CD4-positive, CD25-positive, alpha-beta regulatory T cell (primary cell): ENCODE results near the gene SYT1. TPM values are rescaled to one million over a fixed set of nuclear protein-coding genes. Genes with fewer than 3 reads are reported as not detected.

Source experiments
- ATAC-seq, 2 donors: fragments of 150-1000 bp; cut with Tn5 transposase; one replicate each; pipeline ENCODE4 v1.10.0; 2021; ENCODE audit warnings: low read depth in 2 of 2, moderate number of reproducible peaks in 2 of 2, moderate library complexity in 1 of 2
- DNase-seq, 3 donors: peaks; one replicate each; pipeline versions ENCODE4 v3.0.0 to v3.0.0-alpha.2; 2012 to 2022; ENCODE audit warnings: mixed read lengths in 1 of 3
- H3K27ac ChIP-seq: one replicate; pipeline ENCODE4 v1.7.0; 2013; ENCODE audit warnings: mild to moderate bottlenecking, low read length; ENCODE audit not compliant: insufficient read depth, poor library complexity, severe bottlenecking
- H3K27me3 ChIP-seq: one replicate; pipeline ENCODE4 v1.7.0; 2013; ENCODE audit warnings: low read length; ENCODE audit not compliant: control insufficient read depth, insufficient read depth
- H3K36me3 ChIP-seq: one replicate; pipeline ENCODE4 v1.7.0; 2013; ENCODE audit warnings: mild to moderate bottlenecking, low read length, moderate library complexity; ENCODE audit not compliant: control insufficient read depth, insufficient read depth
- H3K4me1 ChIP-seq: 2 replicates; pipeline ENCODE4 v1.7.0; 2013; ENCODE audit warnings: mild to moderate bottlenecking, low read length; ENCODE audit not compliant: insufficient read depth, control insufficient read depth, poor library complexity, severe bottlenecking
- H3K4me3 ChIP-seq: one replicate; pipeline ENCODE4 v1.7.0; 2013; ENCODE audit warnings: low read depth, mild to moderate bottlenecking, low read length, moderate library complexity
- H3K9me3 ChIP-seq, 2 experiments: 1 replicate in 1 of 2; 2 replicates in 1 of 2; pipeline ENCODE4 v1.7.0; 2013; ENCODE audit warnings: low read length in 2 of 2, mild to moderate bottlenecking in 1 of 2, moderate library complexity in 1 of 2; ENCODE audit not compliant: control insufficient read depth in 2 of 2
- H3K27ac Mint-ChIP-seq, 3 donors: one replicate each; pipeline ENCODE4 v1.8.0; 2020 to 2022; ENCODE audit warnings: mild to moderate bottlenecking in 3 of 3, mixed read lengths in 3 of 3, moderate library complexity in 2 of 3
- H3K27me3 Mint-ChIP-seq: one replicate; pipeline ENCODE4 v1.8.0; 2022; ENCODE audit warnings: mild to moderate bottlenecking, mixed read lengths
- H3K36me3 Mint-ChIP-seq: one replicate; pipeline ENCODE4 v1.8.0; 2020; ENCODE audit warnings: mixed read lengths
- H3K4me1 Mint-ChIP-seq, 4 donors: one replicate each; pipeline ENCODE4 v1.8.0; 2020 to 2022; ENCODE audit warnings: mixed read lengths in 4 of 4, mild to moderate bottlenecking in 1 of 4
- H3K4me3 Mint-ChIP-seq, 4 donors: one replicate each; pipeline ENCODE4 v1.8.0; 2020 to 2022; ENCODE audit warnings: mild to moderate bottlenecking in 4 of 4, mixed read lengths in 4 of 4, moderate library complexity in 3 of 4
- H3K9me3 Mint-ChIP-seq, 7 donors: one replicate each; pipeline ENCODE4 v1.8.0; 2020 to 2022; ENCODE audit warnings: mixed read lengths in 7 of 7, mild to moderate bottlenecking in 3 of 7, moderate library complexity in 2 of 7
- polyA plus RNA-seq, 4 donors: library from polyadenylated mRNA; unstranded; fragments of 300-500 nt; fragmentation: Illumina TruSeq; gene quantifications; one replicate each; pipeline ENCODE4 v1.2.3, GENCODE V29; 2021
- total RNA-seq: library from RNA; stranded (reverse); gene quantifications from one replicate; pipeline ENCODE4 v1.2.3, GENCODE V29; 2022

Gene SYT1
- total and polyA plus RNA-seq, 5 donors from 2014 or later = not detected

DNA sequence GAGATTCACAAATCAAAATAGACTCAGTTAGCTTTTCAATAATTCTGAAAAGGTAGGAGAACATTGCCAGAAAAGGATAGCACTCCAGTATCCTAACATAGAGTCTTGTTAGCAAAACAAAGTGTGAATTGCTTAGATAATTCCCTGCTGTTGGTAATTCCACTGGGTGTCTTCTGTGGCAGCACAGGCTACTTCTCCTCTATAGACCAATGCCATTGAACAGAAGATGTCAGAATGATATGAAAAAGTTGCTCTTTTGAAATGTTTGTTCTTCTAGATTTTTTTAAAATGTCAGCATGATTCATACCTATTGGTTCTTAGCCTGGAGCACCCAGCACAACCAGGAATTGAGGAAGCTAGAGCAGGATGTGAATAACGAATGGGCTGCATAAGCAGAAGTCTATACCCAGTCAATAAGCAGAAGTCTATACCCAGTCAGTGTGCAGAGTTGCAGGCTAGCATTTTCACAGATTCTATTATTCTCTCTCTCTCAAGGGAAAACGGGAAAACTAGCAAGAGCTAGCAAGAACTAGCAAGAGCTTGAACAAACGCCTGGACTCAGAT is 112.8 kb downstream of the SYT1 start:
- H3K4me1 Mint-ChIP-seq = no peaks in the 10 kb centered on the region
- H3K36me3 ChIP-seq = no peaks in the 10 kb centered on the region
- H3K36me3 Mint-ChIP-seq = no peaks in the 10 kb centered on the region

DNA sequence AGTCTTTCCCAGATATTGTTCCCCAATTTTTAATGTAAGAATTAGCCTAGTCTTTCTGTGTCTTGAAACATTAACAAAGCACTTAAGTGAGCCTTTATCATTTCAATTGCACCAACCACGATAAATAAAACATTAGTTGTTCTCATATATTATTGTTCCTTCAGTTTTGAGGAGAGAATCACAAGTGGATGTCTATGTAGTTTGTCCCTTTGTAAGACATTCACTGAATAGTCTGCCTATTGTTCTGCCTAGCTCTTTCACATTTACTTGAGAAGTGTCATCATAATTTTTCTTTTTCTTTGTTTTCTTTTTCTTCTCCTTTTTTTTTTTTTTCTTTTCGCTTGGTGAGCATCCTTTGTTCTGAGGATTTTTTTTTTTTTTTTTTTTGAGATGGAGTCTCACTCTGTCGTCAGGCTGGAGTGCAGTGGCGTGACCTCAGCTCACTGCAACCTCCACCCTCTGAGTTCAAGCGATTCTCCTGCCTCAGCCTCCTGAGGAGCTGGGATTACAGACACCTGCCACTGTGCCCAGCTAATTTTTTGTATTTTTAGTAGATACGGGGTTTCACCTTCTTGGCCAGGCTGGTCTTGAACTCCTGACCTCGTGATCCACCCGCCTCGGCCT is 129.7 kb downstream of the SYT1 start:
- Histone ChIP-seq H3K27ac (no peak overlapping the region), H3K27me3 (no peaks in the 10 kb centered on the region), H3K36me3 (no peaks in the 10 kb centered on the region), H3K4me3 (no peak overlapping the region), H3K9me3 (no peaks in the 10 kb centered on the region), H3K4me1 (no peaks in the 10 kb centered on the region)
- no peaks in the 10 kb centered on the region for H3K27me3 Mint-ChIP-seq
- ATAC-seq = no peak
- no peaks in the 10 kb centered on the region for H3K36me3 Mint-ChIP-seq
- no peak for DNase-seq
- H3K27ac Mint-ChIP-seq = no peak overlapping the region
- peaks cover 0 to 7% (median 3%) of the 10 kb centered on the region in 7 donors for H3K9me3 Mint-ChIP-seq
- H3K4me3 Mint-ChIP-seq = no peak overlapping the region
- H3K4me1 Mint-ChIP-seq = no peaks in the 10 kb centered on the region

More for the DNA sequence above, 112.8 kb downstream of the SYT1 start:
- no peak overlapping the region for H3K27ac Mint-ChIP-seq
- no peak for DNase-seq
- peaks cover 4% of the 10 kb centered on the region for H3K27me3 Mint-ChIP-seq
- H3K9me3 Mint-ChIP-seq = peaks cover 0 to 11% (median 2%) of the 10 kb centered on the region in 7 donors
- peaks cover 4 to 8% of the 10 kb centered on the region in 2 experiments for H3K9me3 ChIP-seq
- no peak for ATAC-seq
- H3K4me1 ChIP-seq = no peaks in the 10 kb centered on the region
- H3K4me3 Mint-ChIP-seq = no peak overlapping the region
- no peak overlapping the region for H3K4me3 ChIP-seq
- H3K27me3 ChIP-seq = no peaks in the 10 kb centered on the region
- no peak overlapping the region for H3K27ac ChIP-seq

DNA sequence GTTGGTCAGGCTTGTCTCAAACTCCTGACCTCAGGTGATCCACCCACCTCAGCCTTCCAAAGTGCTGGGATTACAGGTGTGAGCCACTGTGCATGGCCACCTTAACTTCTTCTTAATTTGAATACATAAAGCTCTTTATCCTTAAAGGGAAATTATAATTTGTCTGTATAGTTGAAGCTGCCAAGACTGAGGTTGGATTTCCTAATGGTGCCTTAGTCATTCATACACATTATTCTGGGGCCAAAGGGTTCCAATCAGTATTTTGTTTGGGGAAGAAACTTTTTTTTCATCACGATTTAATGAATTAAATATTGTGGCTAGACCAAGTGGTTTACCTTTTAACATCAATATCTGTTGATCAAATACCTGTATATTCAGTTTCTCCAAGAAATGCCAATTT is 135.9 kb downstream of the SYT1 start:
- DNase-seq = no peak
- Mint-ChIP-seq H3K4me3 (no peak overlapping the region), H3K27ac (no peak overlapping the region), H3K4me1 (no peaks in the 10 kb centered on the region), H3K27me3 (no peaks in the 10 kb centered on the region), H3K36me3 (no peaks in the 10 kb centered on the region), H3K9me3 (peaks cover 0 to 6% (median 1%) of the 10 kb centered on the region in 7 donors)
- ATAC-seq = no peak
- no peak overlapping the region for H3K27ac ChIP-seq
- no peaks in the 10 kb centered on the region for H3K27me3 ChIP-seq
- no peak overlapping the region for H3K4me3 ChIP-seq
- H3K9me3 ChIP-seq = no peaks in the 10 kb centered on the region
- no peaks in the 10 kb centered on the region for H3K4me1 ChIP-seq
- H3K36me3 ChIP-seq = no peaks in the 10 kb centered on the region

DNA sequence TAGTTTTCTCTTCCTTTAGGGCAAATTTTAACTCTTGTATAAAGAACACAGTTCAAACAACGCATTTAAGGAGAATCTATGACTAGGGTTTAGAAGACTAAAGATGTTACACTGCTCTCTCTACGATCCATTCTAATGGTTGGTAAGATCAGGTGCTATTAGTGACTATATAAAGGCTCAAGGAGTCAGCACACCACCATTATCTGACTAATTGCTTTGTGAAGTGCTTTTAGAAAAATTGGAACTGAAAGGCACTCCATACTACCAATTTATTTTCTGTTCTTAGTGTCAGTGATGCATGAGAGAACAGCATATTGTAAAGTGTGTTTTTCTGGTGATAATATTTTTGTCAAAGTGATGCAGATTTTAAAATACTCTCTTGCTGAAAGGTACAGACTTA is 136.8 kb downstream of the SYT1 start:
- H3K9me3 ChIP-seq = no peaks in the 10 kb centered on the region
- no peak overlapping the region for H3K4me3 ChIP-seq
- no peaks in the 10 kb centered on the region for H3K27me3 ChIP-seq
- no peaks in the 10 kb centered on the region for H3K36me3 ChIP-seq
- Mint-ChIP-seq H3K36me3 (no peaks in the 10 kb centered on the region), H3K27me3 (no peaks in the 10 kb centered on the region), H3K27ac (no peak overlapping the region), H3K9me3 (peaks cover 0 to 7% (median 2%) of the 10 kb centered on the region in 7 donors), H3K4me3 (no peak overlapping the region), H3K4me1 (no peaks in the 10 kb centered on the region)
- ATAC-seq = no peak
- no peaks in the 10 kb centered on the region for H3K4me1 ChIP-seq
- no peak for DNase-seq
- H3K27ac ChIP-seq = no peak overlapping the region

DNA sequence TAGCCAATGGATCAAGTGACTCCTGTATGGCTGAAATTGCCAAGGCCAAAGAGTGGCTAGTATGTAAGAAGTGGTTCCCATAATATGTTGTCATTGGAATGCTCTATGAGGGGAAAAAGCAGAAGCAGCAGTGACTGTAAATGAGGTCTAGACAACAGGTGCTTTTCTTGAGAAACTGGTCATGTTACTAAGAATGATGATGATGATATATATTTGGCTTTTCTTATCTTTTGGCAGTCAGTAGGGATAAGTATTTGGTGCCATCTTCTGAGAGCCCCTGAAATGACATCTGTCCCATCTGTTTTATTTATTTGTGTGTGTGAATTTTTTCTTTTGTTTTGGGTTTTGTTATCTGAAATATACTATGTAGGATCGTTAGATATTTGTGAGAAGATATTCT is 141.7 kb downstream of the SYT1 start:
- H3K27me3 Mint-ChIP-seq = no peaks in the 10 kb centered on the region
- no peak overlapping the region for H3K4me3 Mint-ChIP-seq
- Histone ChIP-seq H3K4me1 (no peaks in the 10 kb centered on the region), H3K4me3 (no peak overlapping the region), H3K36me3 (no peaks in the 10 kb centered on the region), H3K9me3 (no peaks in the 10 kb centered on the region), H3K27me3 (no peaks in the 10 kb centered on the region), H3K27ac (no peak overlapping the region)
- no peak overlapping the region for H3K27ac Mint-ChIP-seq
- H3K36me3 Mint-ChIP-seq = no peaks in the 10 kb centered on the region
- no peak for ATAC-seq
- H3K9me3 Mint-ChIP-seq = peaks cover 0 to 16% (median 6%) of the 10 kb centered on the region in 7 donors
- no peak for DNase-seq
- H3K4me1 Mint-ChIP-seq = no peaks in the 10 kb centered on the region

DNA sequence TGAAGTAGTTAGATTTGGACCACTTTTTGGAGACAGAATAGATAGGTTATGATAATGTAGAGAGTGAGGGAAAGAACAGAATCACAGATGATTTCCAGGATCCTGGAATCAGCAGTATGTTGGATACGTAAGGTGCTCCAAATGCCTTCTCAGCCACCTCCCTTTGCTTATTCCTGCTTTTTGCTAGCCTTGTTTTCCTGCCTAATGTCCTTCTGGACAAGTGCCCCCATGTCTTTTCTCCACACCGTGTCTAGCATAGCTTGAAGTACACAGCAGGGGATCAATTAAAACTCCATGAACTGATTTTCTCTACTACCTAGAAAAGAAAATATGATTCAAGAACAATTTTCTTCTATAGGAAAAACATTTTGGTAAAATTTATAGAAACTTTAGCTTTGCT is 144.0 kb downstream of the SYT1 start:
- Mint-ChIP-seq H3K9me3 (peaks cover 3 to 25% (median 6%) of the 10 kb centered on the region in 7 donors), H3K27me3 (no peaks in the 10 kb centered on the region), H3K27ac (no peak overlapping the region), H3K4me3 (no peak overlapping the region), H3K4me1 (no peaks in the 10 kb centered on the region), H3K36me3 (no peaks in the 10 kb centered on the region)
- DNase-seq (no peak), ATAC-seq (no peak)
- H3K4me1 ChIP-seq = no peaks in the 10 kb centered on the region
- H3K36me3 ChIP-seq = no peaks in the 10 kb centered on the region
- H3K27ac ChIP-seq = no peak overlapping the region
- H3K9me3 ChIP-seq = no peaks in the 10 kb centered on the region
- H3K4me3 ChIP-seq = no peak overlapping the region
- no peaks in the 10 kb centered on the region for H3K27me3 ChIP-seq

DNA sequence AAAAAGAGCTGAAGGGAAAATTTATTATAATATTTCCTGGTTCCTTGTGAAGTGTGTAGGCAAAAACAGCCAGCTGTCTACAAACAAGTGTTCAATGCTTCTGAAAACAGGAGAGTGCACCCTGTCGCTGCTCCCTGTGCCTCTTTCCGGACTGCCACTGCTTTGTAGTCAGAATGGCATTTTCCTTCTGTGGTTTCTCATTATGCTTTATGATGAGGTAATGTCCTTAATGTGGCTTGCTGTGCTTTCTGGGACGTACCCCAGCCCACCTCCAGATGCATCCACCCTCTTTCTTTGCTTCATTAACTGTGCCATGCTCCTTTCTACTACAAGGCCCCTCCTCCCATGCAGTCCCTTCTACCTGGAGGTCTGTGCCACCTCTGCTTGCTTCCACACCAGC is 148.1 kb downstream of the SYT1 start:
- Histone ChIP-seq H3K4me3 (no peak overlapping the region), H3K36me3 (no peaks in the 10 kb centered on the region), H3K4me1 (no peaks in the 10 kb centered on the region), H3K27me3 (no peaks in the 10 kb centered on the region), H3K9me3 (no peaks in the 10 kb centered on the region), H3K27ac (no peak overlapping the region)
- Mint-ChIP-seq H3K9me3 (peaks cover 5 to 31% (median 8%) of the 10 kb centered on the region in 7 donors), H3K4me1 (no peaks in the 10 kb centered on the region), H3K4me3 (no peak overlapping the region), H3K36me3 (no peaks in the 10 kb centered on the region), H3K27me3 (no peaks in the 10 kb centered on the region), H3K27ac (no peak overlapping the region)
- no peak for DNase-seq
- ATAC-seq = no peak

DNA sequence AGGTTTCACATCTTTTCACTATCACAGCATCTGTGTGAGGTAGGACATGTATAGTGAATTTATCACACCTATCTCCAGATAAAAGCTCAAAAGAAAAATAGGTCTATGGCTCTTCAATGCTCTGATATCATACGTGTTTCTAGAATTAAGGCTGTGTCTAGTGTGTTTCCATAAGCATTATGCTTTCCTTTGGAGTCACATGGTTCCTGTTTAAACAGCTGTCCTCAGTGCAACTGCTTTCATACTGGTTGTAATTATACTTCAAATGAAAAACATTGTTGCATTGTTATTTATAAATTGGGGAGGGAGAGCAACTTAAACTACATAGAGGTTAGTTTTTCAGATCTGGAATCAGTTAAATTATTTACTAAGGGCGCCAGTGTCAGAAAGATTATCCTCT is 151.6 kb downstream of the SYT1 start:
- no peaks in the 10 kb centered on the region for H3K27me3 ChIP-seq
- ATAC-seq (no peak), DNase-seq (no peak)
- no peaks in the 10 kb centered on the region for H3K4me1 Mint-ChIP-seq
- H3K4me1 ChIP-seq = no peaks in the 10 kb centered on the region
- no peaks in the 10 kb centered on the region for H3K27me3 Mint-ChIP-seq
- no peak overlapping the region for H3K27ac Mint-ChIP-seq
- no peaks in the 10 kb centered on the region for H3K36me3 Mint-ChIP-seq
- no peak overlapping the region for H3K4me3 Mint-ChIP-seq
- no peak overlapping the region for H3K4me3 ChIP-seq
- H3K27ac ChIP-seq = no peak overlapping the region
- peaks cover 4 to 24% (median 5%) of the 10 kb centered on the region in 7 donors for H3K9me3 Mint-ChIP-seq
- H3K9me3 ChIP-seq = no peaks in the 10 kb centered on the region
- H3K36me3 ChIP-seq = no peaks in the 10 kb centered on the region
